ENCODE measurements around the gene TFR2.

GRCh38 chr7:100611983-100612729 lies 29.2 kb downstream of the TFR2 start, which contains the start of gene MOSPD3:
- TF ChIP-seq CTCF (IDR thresholded peaks at IDR 0.05) (no peak), EZH2 (IDR thresholded peaks at IDR 0.05; ENCODE audit: borderline replicate concordance, insufficient read depth, low read depth, low read length, poor library complexity, severe bottlenecking) (no peak)

Data from B cell (primary cell).